DND-41 (cell line): Measurements from ENCODE around the gene CEBPZOS.
"Not testable (repeated sequence)": the region's sequence is repeated elsewhere in the genome, so short reads cannot be mapped to it uniquely, and the experiment has no call there.

Source experiments
- EZH2 ChIP-seq: IDR thresholded peaks from 3 replicates; pipeline ENCODE4 v1.6.1; 2012; ENCODE audit warnings: borderline replicate concordance, low read depth, mild to moderate bottlenecking, moderate library complexity, low read length, inconsistent platforms; ENCODE audit not compliant: severe bottlenecking
- TF ChIP-seq, protein P1 (sequence below): IDR thresholded peaks from 2 replicates; pipeline ENCODE4 v1.5.1; 2012; ENCODE audit warnings: borderline replicate concordance, low read length, moderate library complexity, mild to moderate bottlenecking; ENCODE audit not compliant: poor library complexity, severe bottlenecking; ENCODE audit errors: extremely low read depth

DNA sequence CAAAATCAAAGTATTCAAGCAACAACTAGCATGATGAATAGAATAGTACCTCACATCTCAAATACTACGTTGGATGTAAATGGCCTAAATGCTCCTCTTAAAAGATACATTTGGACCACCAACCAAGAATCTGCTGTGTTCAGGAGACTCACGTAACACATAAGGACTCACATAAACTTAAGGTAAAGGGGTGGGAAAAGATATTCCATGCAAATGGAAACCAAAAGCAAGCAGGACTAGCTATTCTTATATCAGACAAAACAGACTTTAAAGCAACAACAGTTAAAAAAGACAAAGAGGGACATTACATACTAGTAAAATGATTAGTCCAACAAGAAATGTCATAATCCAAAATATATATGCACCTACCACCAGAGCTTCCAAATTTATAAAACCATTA, 10.5 kb downstream of the CEBPZOS start:
- TF ChIP-seq, protein P1, sequence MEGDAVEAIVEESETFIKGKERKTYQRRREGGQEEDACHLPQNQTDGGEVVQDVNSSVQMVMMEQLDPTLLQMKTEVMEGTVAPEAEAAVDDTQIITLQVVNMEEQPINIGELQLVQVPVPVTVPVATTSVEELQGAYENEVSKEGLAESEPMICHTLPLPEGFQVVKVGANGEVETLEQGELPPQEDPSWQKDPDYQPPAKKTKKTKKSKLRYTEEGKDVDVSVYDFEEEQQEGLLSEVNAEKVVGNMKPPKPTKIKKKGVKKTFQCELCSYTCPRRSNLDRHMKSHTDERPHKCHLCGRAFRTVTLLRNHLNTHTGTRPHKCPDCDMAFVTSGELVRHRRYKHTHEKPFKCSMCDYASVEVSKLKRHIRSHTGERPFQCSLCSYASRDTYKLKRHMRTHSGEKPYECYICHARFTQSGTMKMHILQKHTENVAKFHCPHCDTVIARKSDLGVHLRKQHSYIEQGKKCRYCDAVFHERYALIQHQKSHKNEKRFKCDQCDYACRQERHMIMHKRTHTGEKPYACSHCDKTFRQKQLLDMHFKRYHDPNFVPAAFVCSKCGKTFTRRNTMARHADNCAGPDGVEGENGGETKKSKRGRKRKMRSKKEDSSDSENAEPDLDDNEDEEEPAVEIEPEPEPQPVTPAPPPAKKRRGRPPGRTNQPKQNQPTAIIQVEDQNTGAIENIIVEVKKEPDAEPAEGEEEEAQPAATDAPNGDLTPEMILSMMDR = not testable (repeated sequence)
- TF ChIP-seq EZH2 = not testable (repeated sequence)
